Nephron progenitor cell (in vitro differentiated cells): ENCODE data around the gene GOLGA6L22.
A peak's percentile ranks its signal among the peaks of the same experiment; 100 is the strongest.
"Not testable (repeated sequence)": the region's sequence is repeated elsewhere in the genome, so short reads cannot be mapped to it uniquely, and the experiment has no call there.

ENCODE experiments used
- DNase-seq: peaks from one replicate; pipeline ENCODE4 v3.0.0; 2021
- H3K27ac Mint-ChIP-seq: 2 replicates; pipeline ENCODE4 v1.8.0; 2021; ENCODE audit warnings: mild to moderate bottlenecking, moderate library complexity, mixed read lengths
- H3K27me3 Mint-ChIP-seq: 2 replicates; pipeline ENCODE4 v1.8.0; 2021; ENCODE audit warnings: mild to moderate bottlenecking, low read depth, mixed read lengths; ENCODE audit not compliant: poor library complexity
- H3K36me3 Mint-ChIP-seq: 2 replicates; pipeline ENCODE4 v1.8.0; 2021; ENCODE audit warnings: low read depth, mixed read lengths
- H3K4me1 Mint-ChIP-seq: 2 replicates; pipeline ENCODE4 v1.8.0; 2021; ENCODE audit warnings: mixed read lengths
- H3K4me3 Mint-ChIP-seq: 2 replicates; pipeline ENCODE4 v1.8.0; 2021; ENCODE audit warnings: mild to moderate bottlenecking, moderate library complexity, mixed read lengths
- H3K9me3 Mint-ChIP-seq: 2 replicates; pipeline ENCODE4 v1.8.0; 2021; ENCODE audit warnings: mild to moderate bottlenecking, moderate library complexity, mixed read lengths

The GOLGA6L22 gene, protein sequence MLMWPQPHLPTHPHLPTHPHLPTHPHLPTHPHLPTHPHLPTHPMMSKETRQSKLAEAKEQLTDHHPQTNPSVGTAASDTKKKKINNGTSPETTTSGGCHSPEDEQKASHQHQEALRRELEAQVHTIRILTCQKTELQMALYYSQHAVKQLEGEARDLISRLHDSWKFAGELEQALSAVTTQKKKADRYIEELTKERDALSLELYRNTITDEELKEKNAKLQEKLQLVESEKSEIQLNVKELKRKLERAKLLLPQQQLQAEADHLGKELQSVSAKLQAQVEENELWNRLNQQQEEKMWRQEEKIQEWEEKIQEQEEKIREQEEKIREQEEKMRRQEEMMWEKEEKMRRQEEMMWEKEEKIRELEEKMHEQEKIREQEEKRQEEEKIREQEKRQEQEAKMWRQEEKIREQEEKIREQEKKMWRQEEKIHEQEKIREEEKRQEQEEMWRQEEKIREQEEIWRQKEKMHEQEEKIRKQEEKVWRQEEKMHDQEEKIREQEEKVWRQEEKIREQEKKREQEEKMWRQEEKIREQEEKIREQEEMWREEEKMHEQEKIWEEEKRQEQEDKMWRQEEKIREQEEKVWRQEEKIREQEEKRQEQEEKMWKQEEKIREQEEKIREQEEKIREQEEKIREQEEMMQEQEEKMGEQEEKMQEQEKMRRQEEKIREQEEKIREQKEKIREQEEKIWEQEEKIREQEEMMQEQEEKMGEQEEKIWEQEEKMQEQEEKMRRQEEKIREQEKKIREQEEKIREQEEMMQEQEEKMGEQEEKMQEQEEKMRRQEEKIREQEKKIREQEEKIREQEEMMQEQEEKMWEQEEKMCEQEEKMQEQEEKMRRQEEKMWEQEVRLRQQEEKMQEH

DNA sequence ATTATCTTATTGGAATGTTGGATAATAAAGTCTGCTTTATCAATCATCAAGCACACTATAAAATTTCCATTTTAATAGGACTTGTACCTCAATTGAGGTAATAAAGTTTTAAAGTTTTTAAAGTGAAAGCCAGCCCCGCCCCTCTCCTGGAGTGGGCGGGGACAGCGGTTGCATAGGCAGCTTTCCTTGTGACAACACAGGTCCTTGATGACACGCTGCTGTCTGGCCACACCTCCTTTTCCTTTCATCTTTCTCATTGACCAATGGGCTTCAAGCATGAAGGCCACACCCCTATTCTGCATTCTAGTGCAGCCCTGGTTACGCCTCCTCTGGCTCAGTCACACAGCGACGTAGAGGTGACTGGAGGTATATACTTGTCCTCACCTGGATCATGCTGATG lies at the start of gene GOLGA6L22:
GOLGA6L22 (plus strand) TSS at position 301 of the 400 bp plus-strand sequence; CDS start at position 392, 91 bp downstream.
- H3K36me3 Mint-ChIP-seq, H3K27ac Mint-ChIP-seq, H3K27me3 Mint-ChIP-seq, H3K4me1 Mint-ChIP-seq, DNase-seq, H3K9me3 Mint-ChIP-seq, H3K4me3 Mint-ChIP-seq: not testable (repeated sequence)

DNA sequence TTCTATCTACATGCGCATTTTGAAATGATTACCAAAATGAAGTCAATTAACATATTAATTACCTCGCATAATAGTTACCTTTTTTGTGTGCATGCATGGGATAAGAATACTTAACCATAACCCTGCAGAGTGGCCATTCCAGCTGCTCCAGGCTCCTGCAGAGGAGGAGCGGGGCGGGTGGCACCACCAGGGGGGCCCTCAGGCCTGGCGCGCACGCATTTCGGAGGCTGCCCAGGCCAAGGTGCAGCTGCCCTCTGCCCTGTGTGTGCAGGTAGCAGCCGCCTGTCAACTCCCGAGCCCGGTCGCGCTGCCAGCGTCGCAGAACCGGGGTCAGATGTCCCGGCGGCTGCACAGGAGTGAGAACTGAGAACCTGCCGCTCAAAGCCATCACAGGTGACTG lies 41.4 kb upstream of the GOLGA6L22 start:
- H3K36me3 Mint-ChIP-seq, H3K4me3 Mint-ChIP-seq, H3K9me3 Mint-ChIP-seq, H3K27me3 Mint-ChIP-seq, H3K27ac Mint-ChIP-seq, H3K4me1 Mint-ChIP-seq, DNase-seq: not testable (repeated sequence)

DNA sequence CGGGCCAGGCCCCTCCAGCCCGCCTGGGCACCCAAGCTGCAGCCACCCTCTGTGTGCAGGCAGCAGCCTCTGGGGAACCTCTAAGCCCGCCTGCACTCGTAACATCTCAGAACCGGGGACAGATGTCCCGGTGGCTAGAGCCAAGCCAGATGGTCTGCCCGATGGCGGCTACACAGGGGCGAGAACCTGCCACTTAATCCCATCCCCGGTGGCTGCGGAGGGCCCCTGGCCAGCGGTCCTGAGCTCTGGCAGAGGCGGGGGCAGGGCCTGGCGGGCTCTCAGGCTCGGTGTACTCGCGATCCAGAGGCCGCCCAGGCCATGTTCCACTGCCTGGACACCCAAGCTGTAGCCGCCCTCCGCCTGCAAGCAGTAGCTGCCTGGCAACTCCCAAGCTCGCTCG lies 40.9 kb upstream of the GOLGA6L22 start:
- not testable (repeated sequence) for H3K27ac Mint-ChIP-seq

DNA sequence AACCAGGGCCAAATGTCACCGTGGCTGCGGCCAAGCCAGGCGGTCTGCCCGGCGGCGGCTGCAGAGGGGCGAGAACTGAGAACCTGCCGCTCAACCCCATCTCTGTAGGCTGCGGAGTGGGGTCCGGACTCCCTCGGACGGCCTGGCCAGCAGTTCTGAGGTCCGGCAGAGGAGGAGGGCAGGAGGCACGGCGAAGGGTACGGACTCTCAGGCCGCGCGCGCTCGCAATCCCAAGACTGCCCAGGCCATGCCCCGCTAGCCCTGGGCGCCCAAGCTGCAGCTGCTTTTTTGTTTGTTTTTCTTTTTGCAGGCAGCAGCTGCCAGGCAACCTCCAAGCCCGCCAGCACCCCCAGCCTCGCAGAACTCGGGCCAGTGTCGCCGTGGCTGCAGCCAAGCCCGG lies 40.5 kb upstream of the GOLGA6L22 start:
- not testable (repeated sequence) for H3K4me3 Mint-ChIP-seq, H3K4me1 Mint-ChIP-seq, H3K27me3 Mint-ChIP-seq, H3K27ac Mint-ChIP-seq, H3K9me3 Mint-ChIP-seq, H3K36me3 Mint-ChIP-seq, DNase-seq

More for the DNA sequence above, 40.9 kb upstream of the GOLGA6L22 start:
- DNase-seq, H3K27me3 Mint-ChIP-seq, H3K4me3 Mint-ChIP-seq, H3K9me3 Mint-ChIP-seq, H3K4me1 Mint-ChIP-seq, H3K36me3 Mint-ChIP-seq: not testable (repeated sequence)

DNA sequence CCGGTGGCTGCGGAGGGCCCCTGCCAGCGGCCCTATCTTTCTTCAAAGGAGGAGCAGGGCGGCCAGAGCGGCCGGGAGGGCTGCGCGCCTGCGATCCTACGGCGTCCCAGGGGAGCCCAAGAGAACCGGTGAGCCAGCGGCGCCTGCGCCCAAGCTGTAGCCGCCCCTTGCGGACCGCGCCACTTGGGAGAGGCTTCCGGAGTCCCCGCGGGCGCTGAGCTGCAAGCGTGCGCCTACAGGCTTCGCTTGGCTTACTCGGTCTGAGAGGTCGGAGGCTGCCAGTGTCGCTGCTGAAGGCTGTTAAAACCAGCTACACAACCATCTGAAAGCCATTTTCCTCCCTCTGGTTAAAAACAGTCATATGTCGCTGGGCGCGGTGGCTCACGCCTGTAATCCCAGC lies 40.0 kb upstream of the GOLGA6L22 start:
- H3K27ac Mint-ChIP-seq, H3K4me1 Mint-ChIP-seq: not testable (repeated sequence)

DNA sequence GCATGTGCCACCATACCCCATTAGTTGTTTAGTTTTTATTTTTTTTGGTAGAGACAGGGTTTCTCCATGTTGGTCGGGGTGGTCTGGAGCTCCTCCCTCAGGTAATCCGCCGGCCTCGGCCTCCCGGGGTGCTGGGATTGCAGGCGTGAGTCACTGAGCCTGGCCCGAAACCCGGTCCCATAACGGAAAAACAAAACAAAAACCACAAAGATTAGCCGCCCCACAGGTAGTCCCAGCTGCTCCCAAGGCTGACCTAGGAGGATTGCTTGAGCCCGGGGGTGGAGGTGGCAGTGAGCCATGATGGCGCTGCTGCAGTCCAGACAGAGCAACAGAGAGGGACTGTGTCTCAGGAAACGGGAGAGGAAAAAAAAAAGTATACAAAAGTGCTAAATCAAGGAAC lies 38.4 kb upstream of the GOLGA6L22 start:
- H3K27me3 Mint-ChIP-seq, H3K4me1 Mint-ChIP-seq, H3K4me3 Mint-ChIP-seq, DNase-seq, H3K36me3 Mint-ChIP-seq, H3K27ac Mint-ChIP-seq, H3K9me3 Mint-ChIP-seq: not testable (repeated sequence)

More for the DNA sequence above, 40.0 kb upstream of the GOLGA6L22 start:
- not testable (repeated sequence) for H3K4me3 Mint-ChIP-seq, H3K9me3 Mint-ChIP-seq, H3K36me3 Mint-ChIP-seq, DNase-seq, H3K27me3 Mint-ChIP-seq

DNA sequence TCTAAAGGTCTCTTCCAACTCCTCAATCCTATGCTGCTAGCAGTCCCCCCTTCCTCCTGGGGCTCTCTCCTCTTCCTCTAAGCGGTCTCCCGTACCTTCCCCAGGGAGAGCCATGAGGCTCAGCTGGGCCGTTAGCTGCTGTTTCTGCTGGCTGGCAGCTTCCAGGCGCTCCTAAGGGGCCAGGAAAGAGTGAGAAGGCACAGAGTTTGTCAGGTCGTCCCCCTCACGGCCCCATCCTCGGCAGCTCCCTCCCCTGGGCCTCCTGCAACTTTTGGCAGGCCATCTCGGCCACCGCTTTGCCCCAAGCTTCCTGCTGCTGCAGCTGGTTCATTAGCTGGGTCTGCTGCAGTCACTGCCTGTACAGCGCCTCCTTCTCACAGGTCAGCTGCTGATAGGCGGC lies 29.3 kb upstream of the GOLGA6L22 start:
- H3K4me1 Mint-ChIP-seq, H3K36me3 Mint-ChIP-seq, DNase-seq, H3K27ac Mint-ChIP-seq, H3K27me3 Mint-ChIP-seq, H3K9me3 Mint-ChIP-seq, H3K4me3 Mint-ChIP-seq: not testable (repeated sequence)

DNA sequence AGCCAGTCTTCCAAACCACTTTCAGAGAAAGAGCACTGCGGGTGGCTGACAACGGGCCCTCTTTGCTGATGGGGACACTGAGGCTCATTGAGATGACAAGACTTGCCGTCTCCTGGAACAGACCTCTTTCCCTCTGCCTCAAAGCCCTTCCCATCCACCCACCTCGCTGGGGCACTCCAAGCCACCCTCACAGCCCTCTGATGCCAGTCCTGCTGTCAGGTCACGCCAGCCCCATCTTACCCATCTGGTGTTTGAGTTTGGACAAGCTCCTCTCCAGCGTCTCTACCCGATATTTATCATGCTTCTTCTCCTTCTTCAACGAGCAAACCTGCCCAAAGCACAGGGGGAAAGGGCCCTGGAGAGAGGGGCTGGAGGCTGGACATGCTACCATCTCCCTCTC lies 27.0 kb upstream of the GOLGA6L22 start:
- not testable (repeated sequence) for H3K9me3 Mint-ChIP-seq, H3K27me3 Mint-ChIP-seq, DNase-seq, H3K36me3 Mint-ChIP-seq, H3K27ac Mint-ChIP-seq, H3K4me3 Mint-ChIP-seq, H3K4me1 Mint-ChIP-seq

DNA sequence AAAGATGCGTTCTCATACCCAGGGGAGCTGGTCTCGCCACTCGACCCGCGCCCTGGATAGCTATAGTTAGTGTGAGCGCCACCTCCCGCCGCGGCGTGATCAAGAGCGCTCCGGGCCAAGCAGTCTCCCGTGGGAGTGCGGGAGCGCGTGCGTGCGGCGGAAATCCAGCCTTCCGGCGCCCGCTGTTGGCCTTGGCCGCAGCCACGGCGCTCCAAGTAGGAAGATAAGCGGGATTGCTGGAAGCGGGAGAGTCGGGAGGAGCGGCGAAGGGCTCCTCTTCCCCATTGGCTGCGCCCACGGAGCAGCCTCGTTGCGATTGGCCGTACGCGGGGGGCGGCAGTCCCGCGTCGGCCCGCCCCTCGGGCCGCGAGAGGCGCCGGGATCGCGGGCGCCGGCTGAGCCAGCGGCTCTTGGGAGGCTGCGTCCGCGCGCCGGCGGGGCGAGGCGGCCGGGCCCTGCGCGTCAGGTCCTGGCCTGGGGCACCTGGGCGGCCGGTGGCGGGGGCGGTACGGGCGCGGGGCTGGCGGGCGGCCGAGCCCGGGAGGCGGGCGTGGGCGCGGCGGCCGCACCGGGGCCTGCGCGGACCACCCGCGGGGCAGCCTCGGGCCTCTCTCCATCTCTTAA lies 35.9 kb downstream of the GOLGA6L22 start:
- not testable (repeated sequence) for H3K4me1 Mint-ChIP-seq, H3K27ac Mint-ChIP-seq, H3K36me3 Mint-ChIP-seq, H3K27me3 Mint-ChIP-seq, H3K9me3 Mint-ChIP-seq, H3K4me3 Mint-ChIP-seq
- peak; percentile 51 for DNase-seq

DNA sequence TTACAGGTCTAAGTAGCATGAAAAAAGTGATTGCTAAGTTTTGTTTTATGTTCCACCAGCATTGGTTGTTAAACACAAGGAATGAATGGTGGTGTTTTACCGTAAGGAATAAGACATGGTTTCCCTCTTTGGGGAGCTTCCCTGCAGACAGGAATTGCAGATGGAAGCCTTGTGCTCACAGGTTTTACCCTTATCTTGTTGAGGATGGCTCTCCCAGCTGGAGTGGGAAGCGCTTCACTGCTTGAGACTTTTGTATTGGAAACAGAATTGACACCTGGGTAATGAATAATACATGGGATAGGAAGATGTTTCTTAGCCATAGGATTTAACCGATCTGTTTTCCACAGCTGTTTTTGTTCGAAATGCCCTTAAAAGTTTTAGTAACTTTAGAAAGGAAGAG lies 38.5 kb downstream of the GOLGA6L22 start:
- H3K27ac Mint-ChIP-seq, H3K27me3 Mint-ChIP-seq, H3K36me3 Mint-ChIP-seq, DNase-seq, H3K9me3 Mint-ChIP-seq, H3K4me3 Mint-ChIP-seq, H3K4me1 Mint-ChIP-seq: not testable (repeated sequence)

DNA sequence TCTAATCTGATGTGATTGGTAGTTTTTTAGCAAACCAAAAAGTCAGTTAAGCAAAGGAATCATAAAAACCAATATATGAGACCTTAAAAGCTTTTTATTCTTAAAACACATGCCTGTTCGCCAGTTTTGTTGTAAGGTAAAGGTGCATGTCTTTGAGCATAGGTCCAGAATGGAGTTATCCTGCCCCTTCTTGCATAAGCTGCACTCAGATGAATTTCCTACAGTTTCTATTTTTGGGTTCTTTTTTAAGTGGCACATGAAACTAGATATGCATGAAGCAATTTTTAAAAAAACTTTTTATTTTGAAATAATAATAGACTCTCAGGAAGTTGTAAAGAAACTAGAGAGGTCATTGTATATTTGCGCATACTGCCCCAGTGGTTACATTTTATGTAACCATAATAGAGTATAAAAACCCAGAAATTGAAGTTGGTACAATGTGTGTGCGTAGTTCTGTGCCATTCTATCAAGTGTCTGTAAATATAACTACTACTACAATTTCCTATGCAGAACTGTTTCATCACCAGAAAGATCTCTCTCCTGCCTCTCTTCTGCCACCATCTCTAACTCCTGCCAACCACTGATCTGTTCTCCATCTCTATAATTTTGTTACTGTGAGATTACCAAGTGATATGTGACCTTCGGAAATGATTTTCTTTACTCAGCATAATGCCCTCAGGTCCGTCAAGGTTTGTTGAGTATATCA lies 39.7 kb downstream of the GOLGA6L22 start:
- H3K4me1 Mint-ChIP-seq, H3K4me3 Mint-ChIP-seq, DNase-seq, H3K27me3 Mint-ChIP-seq, H3K27ac Mint-ChIP-seq, H3K36me3 Mint-ChIP-seq, H3K9me3 Mint-ChIP-seq: not testable (repeated sequence)

DNA sequence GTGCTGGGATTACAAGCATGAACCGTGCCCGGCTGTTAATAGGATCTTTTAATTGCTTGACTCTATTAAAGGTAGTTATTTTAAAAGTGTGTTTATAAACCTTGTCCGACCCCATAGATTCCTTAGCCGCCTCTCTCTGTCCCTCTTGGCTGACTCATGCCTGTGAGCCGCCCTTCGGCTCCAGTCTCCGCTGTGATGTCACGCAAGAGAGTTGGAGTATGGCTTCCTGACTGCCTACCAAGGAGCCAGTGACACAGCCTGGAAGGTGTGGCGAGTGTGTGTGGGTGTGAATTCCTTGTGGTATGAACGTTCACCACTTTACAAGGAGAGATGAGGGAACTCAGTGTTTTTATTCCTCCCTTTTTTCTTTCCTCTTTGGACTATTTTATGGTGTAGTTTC lies 43.6 kb downstream of the GOLGA6L22 start:
- H3K9me3 Mint-ChIP-seq, DNase-seq, H3K4me3 Mint-ChIP-seq, H3K27me3 Mint-ChIP-seq, H3K36me3 Mint-ChIP-seq, H3K27ac Mint-ChIP-seq, H3K4me1 Mint-ChIP-seq: not testable (repeated sequence)

DNA sequence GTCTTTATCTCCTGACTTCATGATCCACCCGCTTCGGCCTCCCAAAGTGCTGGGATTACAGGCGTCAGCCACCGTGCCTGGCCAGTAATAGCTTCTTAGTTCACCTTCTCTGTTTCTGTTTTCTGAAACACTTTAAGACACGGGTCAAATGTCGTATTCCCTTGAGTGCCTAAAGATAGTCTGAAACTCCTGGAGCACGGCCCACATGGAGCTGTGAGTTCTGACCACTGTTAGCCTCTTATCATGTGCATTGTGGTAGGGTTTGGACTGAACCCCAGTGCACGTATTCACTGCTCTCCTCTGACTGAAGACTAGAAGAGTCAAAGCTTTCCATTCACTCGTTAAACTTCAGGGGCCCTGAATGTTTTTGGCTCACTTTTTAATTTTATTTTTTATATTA lies 48.3 kb downstream of the GOLGA6L22 start:
- H3K36me3 Mint-ChIP-seq = peaks cover 15% of the 10 kb centered on the region
- not testable (repeated sequence) for H3K27ac Mint-ChIP-seq, H3K4me1 Mint-ChIP-seq, H3K27me3 Mint-ChIP-seq, H3K9me3 Mint-ChIP-seq, H3K4me3 Mint-ChIP-seq, DNase-seq

DNA sequence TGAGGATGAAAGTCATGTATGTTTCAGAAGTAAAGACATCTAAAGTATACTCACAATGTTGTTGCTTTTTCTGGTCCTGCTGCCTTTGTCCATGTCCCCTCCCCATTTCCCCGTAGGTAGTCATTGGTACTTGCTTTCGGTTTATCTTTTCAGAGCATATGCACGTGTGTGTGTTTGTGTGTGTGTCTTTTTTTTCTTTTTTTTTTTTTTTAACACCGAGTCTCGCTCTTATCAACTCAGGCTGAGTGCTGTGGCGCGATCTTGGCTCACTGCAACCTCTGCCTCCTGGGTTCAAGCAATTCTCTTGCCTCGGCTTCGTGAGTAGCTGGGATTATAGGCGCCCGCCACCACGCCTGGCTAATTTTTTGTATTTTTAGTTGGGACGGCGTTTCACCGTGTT lies 57.4 kb downstream of the GOLGA6L22 start:
- not testable (repeated sequence) for H3K27me3 Mint-ChIP-seq, H3K36me3 Mint-ChIP-seq, H3K9me3 Mint-ChIP-seq, H3K27ac Mint-ChIP-seq, DNase-seq, H3K4me3 Mint-ChIP-seq, H3K4me1 Mint-ChIP-seq
